ENCODE data around the gene AIP. TPM values are rescaled to one million over a fixed set of nuclear protein-coding genes. Genes with fewer than 3 reads are reported as not detected.

Gene AIP
- total RNA-seq, 4 donors from 2014 or later, result 33.0 to 60.8 (median 48.8) TPM

GRCh38 chr11:67492801-67493547, 10.1 kb downstream of the AIP start:
- in situ Hi-C loops (cut with MboI; ENCODE audit: low sequenced_read_pairs in 4 of 4), result no loop called here
- H3K9me3 ChIP-seq, result no peaks in the 10 kb centered on the region
- no peaks in the 10 kb centered on the region for H3K27me3 ChIP-seq
- H3K4me1 ChIP-seq, result no peaks in the 10 kb centered on the region
- TF ChIP-seq CTCF (IDR thresholded peaks at IDR 0.05 in 4 of 5, conservative IDR thresholded peaks at IDR 0.05 in 1 of 5), result no peak
- no peak for TF ChIP-seq POLR2A (IDR thresholded peaks at IDR 0.05)
- H3K36me3 ChIP-seq, result peaks cover 0 to 15% of the 10 kb centered on the region in 2 donors
- DNase-seq, result no peak
- H3K27ac ChIP-seq, result no peak overlapping the region
- intact Hi-C loops (cut with DNase I; ENCODE audit: low total_unique reads), result no loop called here
- H3K4me3 ChIP-seq, result no peak overlapping the region
- ATAC-seq, result no peak

- in situ Hi-C loops (cut with MboI; ENCODE audit: low sequenced_read_pairs in 4 of 4), result no loop called here
- DNase-seq, result no peak
- intact Hi-C loops (cut with DNase I; ENCODE audit: low total_unique reads), result no loop called here
- ATAC-seq, result no peak
- peaks cover 0 to 14% of the 10 kb centered on the region in 2 donors for H3K36me3 ChIP-seq
- no peak overlapping the region for H3K4me3 ChIP-seq
- no peaks in the 10 kb centered on the region for H3K9me3 ChIP-seq
- H3K27me3 ChIP-seq, result no peaks in the 10 kb centered on the region
- H3K27ac ChIP-seq, result no peak overlapping the region
- no peaks in the 10 kb centered on the region for H3K4me1 ChIP-seq
- TF ChIP-seq CTCF (IDR thresholded peaks at IDR 0.05 in 4 of 5, conservative IDR thresholded peaks at IDR 0.05 in 1 of 5) (no peak), POLR2A (IDR thresholded peaks at IDR 0.05) (no peak)
Measured at GRCh38 chr11:67493548-67494370, 10.9 kb downstream of the AIP start.

GRCh38 chr11:67494371-67495233, 11.8 kb downstream of the AIP start:
- Histone ChIP-seq H3K9me3 (no peaks in the 10 kb centered on the region), H3K36me3 (peaks cover 0 to 7% of the 10 kb centered on the region in 2 donors)

More at GRCh38 chr11:67494371-67495233, 11.8 kb downstream of the AIP start:
- TF ChIP-seq POLR2A (IDR thresholded peaks at IDR 0.05), result no peak
- no peak for TF ChIP-seq CTCF (IDR thresholded peaks at IDR 0.05 in 4 of 5, conservative IDR thresholded peaks at IDR 0.05 in 1 of 5)
- no peak overlapping the region for H3K4me3 ChIP-seq
- H3K27ac ChIP-seq, result no peak overlapping the region
- ATAC-seq (no peak), DNase-seq (no peak)
- H3K4me1 ChIP-seq, result no peaks in the 10 kb centered on the region
- in situ Hi-C loops (cut with MboI; ENCODE audit: low sequenced_read_pairs in 4 of 4) (no loop called here), intact Hi-C loops (cut with DNase I; ENCODE audit: low total_unique reads) (no loop called here)
- no peaks in the 10 kb centered on the region for H3K27me3 ChIP-seq
